SK-N-MC (cell line): ENCODE data around the gene CAMK1.

Source experiments
- FOXP2 ChIP-seq: optimal IDR thresholded peaks from 2 replicates; pipeline ENCODE3; 2011; ENCODE audit warnings: mild to moderate bottlenecking, moderate library complexity; ENCODE audit not compliant: insufficient read depth; ENCODE audit errors: extremely low read length, control extremely low read depth
- POLR2AphosphoS5 ChIP-seq: IDR thresholded peaks from 2 replicates; pipeline ENCODE4 v1.6.1; 2012; ENCODE audit warnings: mild to moderate bottlenecking, low read depth, low read length, borderline replicate concordance

DNA sequence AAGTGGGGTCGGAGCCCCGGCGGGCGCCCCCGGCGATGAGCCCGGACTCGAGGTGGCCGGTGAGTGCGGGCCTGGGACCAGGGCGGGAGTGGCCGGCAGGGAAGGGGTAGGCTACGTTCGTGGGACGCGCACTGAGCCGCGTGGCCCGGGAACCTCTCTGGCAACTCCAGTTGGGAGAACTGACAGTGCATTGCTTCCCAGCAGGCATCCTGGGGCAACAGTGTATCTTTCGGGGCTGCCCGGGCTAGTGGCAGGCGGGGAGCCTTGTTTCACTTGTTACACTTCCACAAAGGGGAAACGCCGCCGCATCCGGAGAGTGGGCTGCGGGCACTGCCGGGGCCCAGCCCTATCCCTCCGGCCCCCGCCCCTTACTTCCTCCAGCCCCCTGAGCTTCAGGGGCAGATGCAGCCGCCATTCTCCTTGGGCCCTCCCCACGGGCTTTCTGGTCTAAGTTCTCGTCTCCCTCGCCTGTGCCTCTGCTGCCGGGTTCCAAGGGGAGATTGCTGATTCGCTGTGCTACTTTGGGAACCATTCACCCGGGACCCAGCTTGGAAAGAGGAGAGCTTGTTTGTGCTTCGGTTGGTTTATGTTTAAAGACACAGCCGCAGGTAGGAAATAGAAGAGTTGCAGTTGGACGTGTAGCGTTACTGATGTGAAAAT lies 37.5 kb downstream of the CAMK1 start:
- no peak for TF ChIP-seq POLR2AphosphoS5
- no peak for TF ChIP-seq FOXP2
